Kidney (tissue), 14 donors: ENCODE data around the gene COQ7. TPM values are rescaled to one million over a fixed set of nuclear protein-coding genes. Genes with fewer than 3 reads are reported as not detected.

Experiments
- DNase-seq, 5 donors: peaks; one replicate each; pipeline ENCODE4 v3.0.0-alpha.2; 2013 to 2020
- FAIRE-seq: peaks from 2 replicates; lab custom pipeline; 2012; peaks lifted over from hg19 to GRCh38; lab: Jason Lieb, UNC
- H3K27ac ChIP-seq, 2 donors: one replicate each; pipeline ENCODE4 v1.7.0; 2013; ENCODE audit warnings: low read depth in 2 of 2, low read length in 2 of 2, inconsistent platforms in 1 of 2
- H3K27me3 ChIP-seq: one replicate; pipeline ENCODE4 v1.7.1; 2013; ENCODE audit warnings: low read length, inconsistent platforms; ENCODE audit not compliant: control insufficient read depth, insufficient read depth
- H3K36me3 ChIP-seq, 3 donors: one replicate each; pipeline versions ENCODE4 v1.7.0 to v1.7.1; 2013; ENCODE audit warnings: low read length in 3 of 3, control low read depth in 1 of 3, inconsistent platforms in 1 of 3; ENCODE audit not compliant: insufficient read depth in 3 of 3, control insufficient read depth in 2 of 3
- H3K4me1 ChIP-seq, 3 donors: one replicate each; pipeline versions ENCODE4 v1.7.0 to v1.7.1; 2013; ENCODE audit warnings: low read length in 3 of 3, inconsistent platforms in 1 of 3, low read depth in 1 of 3; ENCODE audit not compliant: control insufficient read depth in 2 of 3, insufficient read depth in 2 of 3
- H3K4me3 ChIP-seq, 3 donors: one replicate each; pipeline versions ENCODE4 v1.7.0 to v1.8.1; 2013; ENCODE audit warnings: low read length in 3 of 3, control low read depth in 1 of 3, inconsistent platforms in 1 of 3
- H3K9ac ChIP-seq, 3 donors: one replicate each; pipeline versions ENCODE4 v1.7.0 to v1.7.1; 2013; ENCODE audit warnings: low read length in 3 of 3, control low read depth in 1 of 3, inconsistent platforms in 1 of 3
- H3K9me3 ChIP-seq, 3 donors: one replicate each; pipeline versions ENCODE4 v1.7.0 to v1.7.1; 2013; ENCODE audit warnings: low read length in 3 of 3, control low read depth in 1 of 3, inconsistent platforms in 1 of 3; ENCODE audit not compliant: control insufficient read depth in 2 of 3, insufficient read depth in 1 of 3
- intact Hi-C: fragments of 100-400 bp; cut with DNase I; formaldehyde crosslinking; loops from one replicate; pipeline ENCODE4 v1.11.1; 2022
- polyA plus RNA-seq: library from polyadenylated mRNA; stranded (reverse); fragments of 350-450 nt; fragmentation: Illumina TruSeq; extraction: RNeasy Lipid Tissue Mini Kit (QIAGEN cat#74804); gene quantifications from one replicate; pipeline ENCODE4 v1.2.3, GENCODE V29; 2014; ENCODE audit warnings: low read depth, low replicate concordance; ENCODE audit not compliant: insufficient read depth
- total RNA-seq: library from RNA; stranded (reverse); fragmentation: NEBNext Ultra II Directional; extraction: Animal tissue kit (Norgen Biotek cat#: 25700); gene quantifications from one replicate; pipeline ENCODE4 v1.2.1, GENCODE V29; 2021
- TF ChIP-seq, protein P1 (sequence below): IDR thresholded peaks from 3 replicates; pipeline ENCODE4 v1.5.1; 2012; ENCODE audit warnings: mild to moderate bottlenecking, moderate library complexity, borderline replicate concordance; ENCODE audit not compliant: insufficient read depth; ENCODE audit errors: extremely low read depth
- donor health status: control.
- donor health status: control.
- donor health status: control.
- donor health status: control.
- donor health status: control.
- donor health status: DM: yes; HTN: yes; CAD: no.
- donor health status: Normal renal cell carcinoma (clear cell type).

Gene COQ7
- total and polyA plus RNA-seq, 2 donors from 2014 or later = 18.8 to 32.5 TPM

DNA sequence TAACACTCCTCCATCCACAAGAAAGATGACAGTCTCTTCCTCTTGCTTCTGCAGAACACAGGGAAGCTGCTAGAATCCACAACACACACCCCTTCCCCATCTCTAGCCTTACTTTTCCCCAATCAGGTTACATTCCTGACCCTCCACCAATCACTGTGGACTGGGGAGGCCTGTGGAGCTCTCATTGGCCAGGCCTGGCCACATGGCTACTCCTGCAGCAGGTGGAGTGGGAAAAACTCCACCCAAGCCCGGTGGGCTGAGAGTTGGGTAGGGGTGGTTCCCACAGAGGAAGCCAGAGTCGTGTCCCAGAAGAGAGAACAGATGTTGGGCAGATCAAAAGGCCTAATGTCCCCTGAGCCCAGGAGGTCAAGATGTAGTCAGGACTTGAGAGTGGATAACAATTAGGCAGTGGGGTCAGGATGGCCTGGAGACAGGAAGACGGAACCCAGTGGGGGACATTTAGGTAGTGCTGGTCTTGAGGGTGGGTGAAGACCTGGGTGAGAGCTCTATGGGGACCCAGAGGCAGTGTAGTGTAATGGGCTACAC lies 22.1 kb downstream of the COQ7 start:
- DNase-seq = no peak
- Histone ChIP-seq H3K27ac (no peak overlapping the region), H3K4me1 (peaks cover 0 to 5% (median 0%) of the 10 kb centered on the region in 3 donors), H3K9me3 (no peaks in the 10 kb centered on the region), H3K4me3 (no peak overlapping the region), H3K27me3 (no peaks in the 10 kb centered on the region), H3K36me3 (no peaks in the 10 kb centered on the region), H3K9ac (no peak overlapping the region)
- no peak for FAIRE-seq
- intact Hi-C loops = no loop called here
- TF ChIP-seq, protein P1, sequence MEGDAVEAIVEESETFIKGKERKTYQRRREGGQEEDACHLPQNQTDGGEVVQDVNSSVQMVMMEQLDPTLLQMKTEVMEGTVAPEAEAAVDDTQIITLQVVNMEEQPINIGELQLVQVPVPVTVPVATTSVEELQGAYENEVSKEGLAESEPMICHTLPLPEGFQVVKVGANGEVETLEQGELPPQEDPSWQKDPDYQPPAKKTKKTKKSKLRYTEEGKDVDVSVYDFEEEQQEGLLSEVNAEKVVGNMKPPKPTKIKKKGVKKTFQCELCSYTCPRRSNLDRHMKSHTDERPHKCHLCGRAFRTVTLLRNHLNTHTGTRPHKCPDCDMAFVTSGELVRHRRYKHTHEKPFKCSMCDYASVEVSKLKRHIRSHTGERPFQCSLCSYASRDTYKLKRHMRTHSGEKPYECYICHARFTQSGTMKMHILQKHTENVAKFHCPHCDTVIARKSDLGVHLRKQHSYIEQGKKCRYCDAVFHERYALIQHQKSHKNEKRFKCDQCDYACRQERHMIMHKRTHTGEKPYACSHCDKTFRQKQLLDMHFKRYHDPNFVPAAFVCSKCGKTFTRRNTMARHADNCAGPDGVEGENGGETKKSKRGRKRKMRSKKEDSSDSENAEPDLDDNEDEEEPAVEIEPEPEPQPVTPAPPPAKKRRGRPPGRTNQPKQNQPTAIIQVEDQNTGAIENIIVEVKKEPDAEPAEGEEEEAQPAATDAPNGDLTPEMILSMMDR = no peak

DNA sequence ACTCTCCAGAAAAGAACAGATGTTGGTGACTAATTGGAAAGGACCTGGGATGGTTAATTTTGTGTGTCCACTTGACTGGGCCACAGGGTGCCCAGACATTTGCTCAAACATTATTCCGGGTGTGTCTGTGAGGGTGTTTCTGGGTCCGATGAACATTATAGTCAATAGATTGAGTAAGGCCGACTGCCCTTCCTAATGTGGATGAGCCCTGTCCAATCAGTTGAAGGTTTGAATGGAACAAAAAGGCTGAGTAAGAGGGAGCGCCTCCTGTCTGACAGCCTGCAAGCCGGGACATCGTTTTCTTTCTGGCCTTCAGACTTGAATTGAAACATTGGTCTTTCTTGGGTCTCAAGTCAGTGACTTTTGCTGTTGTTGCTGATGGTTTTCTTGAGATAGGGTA lies 23.5 kb downstream of the COQ7 start:
- peaks cover 0 to 4% (median 0%) of the 10 kb centered on the region in 3 donors for H3K4me1 ChIP-seq
- DNase-seq (no peak), FAIRE-seq (no peak)
- TF ChIP-seq, protein P1 = no peak
- no peak overlapping the region for H3K27ac ChIP-seq
- no peaks in the 10 kb centered on the region for H3K9me3 ChIP-seq
- H3K4me3 ChIP-seq = no peak overlapping the region
- intact Hi-C loops = no loop called here
- H3K27me3 ChIP-seq = no peaks in the 10 kb centered on the region
- no peak overlapping the region for H3K9ac ChIP-seq
- no peaks in the 10 kb centered on the region for H3K36me3 ChIP-seq

DNA sequence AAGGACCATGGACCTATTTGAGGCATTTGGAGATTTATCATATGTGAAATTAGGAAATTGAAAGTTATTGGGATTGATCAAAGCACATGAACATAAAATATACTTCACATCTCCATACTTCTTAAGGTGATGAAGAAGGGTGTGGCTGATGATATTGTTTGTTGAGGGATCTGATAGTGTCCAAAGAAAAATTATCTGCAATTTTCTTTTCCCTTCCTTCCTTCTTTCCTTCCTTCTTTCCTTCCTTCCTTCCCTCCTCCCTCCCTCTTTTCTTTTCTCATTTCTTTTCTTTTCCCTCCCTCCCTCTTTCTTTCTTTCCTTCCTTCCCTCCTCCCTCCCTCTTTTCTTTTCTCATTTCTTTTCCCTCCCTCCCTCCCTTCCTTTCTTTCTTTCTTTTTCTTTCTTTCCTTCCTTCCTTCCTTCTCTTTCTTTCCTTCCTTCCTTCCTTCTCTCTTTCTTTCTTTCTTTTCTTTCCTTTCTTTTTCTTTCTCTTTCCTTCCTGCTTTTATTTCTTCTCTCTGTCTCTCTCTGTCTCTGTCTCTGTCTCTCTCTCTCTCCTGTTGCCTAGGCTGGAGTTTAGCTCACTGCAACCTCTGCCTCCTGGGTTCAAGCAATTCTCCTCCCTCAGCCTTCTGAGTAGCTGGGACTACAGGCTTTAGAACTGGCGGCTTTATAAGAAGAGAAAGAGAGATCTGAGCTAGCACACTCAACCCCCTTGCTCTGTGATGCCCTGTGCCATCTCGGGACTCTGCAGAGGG lies 25.4 kb downstream of the COQ7 start:
- Histone ChIP-seq H3K4me3 (no peak overlapping the region), H3K9ac (no peak overlapping the region), H3K4me1 (no peaks in the 10 kb centered on the region), H3K9me3 (peaks cover 0 to 4% (median 0%) of the 10 kb centered on the region in 3 donors), H3K27me3 (no peaks in the 10 kb centered on the region), H3K36me3 (no peaks in the 10 kb centered on the region), H3K27ac (no peak overlapping the region)
- FAIRE-seq (no peak), DNase-seq (no peak)
- TF ChIP-seq, protein P1 = no peak
- intact Hi-C loops = no loop called here
